Nucleus accumbens (tissue), 56 donors: Measurements from ENCODE around the gene BRCC3.
A peak's percentile ranks its signal among the peaks of the same experiment; 100 is the strongest.
"Not testable (repeated sequence)": the region's sequence is repeated elsewhere in the genome, so short reads cannot be mapped to it uniquely, and the experiment has no call there.

Experiments used
- DNase-seq, 56 donors: peaks; one replicate each; lab custom pipeline; 2025; lab: John Stamatoyannopoulos, UW

BRCC3 gene

DNA sequence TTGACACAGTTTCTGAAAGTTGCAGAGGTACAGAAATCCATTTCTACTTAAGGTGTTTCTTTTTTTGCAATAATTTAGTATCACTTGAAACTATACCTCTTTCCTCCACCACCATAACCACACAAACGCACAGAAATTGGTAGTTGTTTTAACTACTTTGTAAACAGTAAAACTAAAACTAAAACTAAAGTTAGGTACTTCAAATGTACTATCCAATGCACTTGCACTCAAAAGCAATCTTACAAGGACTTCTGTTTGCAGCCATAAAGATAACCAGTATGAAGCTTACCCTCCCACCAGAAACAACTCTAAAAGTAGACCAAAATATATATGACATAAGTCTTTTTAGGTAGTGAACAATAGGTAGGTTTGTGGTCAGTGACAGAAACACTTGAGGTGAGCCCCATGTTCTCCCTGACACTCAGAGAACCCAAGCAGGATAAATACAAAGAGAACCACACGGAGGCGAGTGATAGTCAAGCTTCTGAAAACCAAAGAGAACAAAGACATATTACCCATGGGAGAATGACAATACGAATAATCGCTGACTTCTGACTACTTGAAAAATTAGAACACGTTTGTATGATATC, 72.7 kb downstream of the BRCC3 start:
- no peak for DNase-seq

DNA sequence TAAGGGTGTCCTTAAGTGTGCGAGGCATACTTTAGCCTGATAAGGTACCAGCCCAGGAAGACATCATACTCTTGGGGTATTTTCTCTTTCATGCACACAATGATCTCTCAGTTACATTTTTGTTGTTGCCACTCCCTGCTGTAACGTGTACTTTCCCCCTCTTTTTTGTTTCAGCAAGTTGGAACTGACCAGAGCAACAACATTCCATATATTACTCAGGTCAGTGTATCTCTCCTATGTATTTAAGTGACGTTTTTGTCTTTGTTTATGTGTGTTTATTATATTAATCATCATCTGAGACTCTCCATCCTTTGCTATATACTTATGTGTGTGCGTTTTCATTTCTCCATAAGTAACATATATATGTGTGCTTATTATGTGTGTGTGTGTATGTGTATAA, 73.6 kb downstream of the BRCC3 start:
- no peak for DNase-seq

DNA sequence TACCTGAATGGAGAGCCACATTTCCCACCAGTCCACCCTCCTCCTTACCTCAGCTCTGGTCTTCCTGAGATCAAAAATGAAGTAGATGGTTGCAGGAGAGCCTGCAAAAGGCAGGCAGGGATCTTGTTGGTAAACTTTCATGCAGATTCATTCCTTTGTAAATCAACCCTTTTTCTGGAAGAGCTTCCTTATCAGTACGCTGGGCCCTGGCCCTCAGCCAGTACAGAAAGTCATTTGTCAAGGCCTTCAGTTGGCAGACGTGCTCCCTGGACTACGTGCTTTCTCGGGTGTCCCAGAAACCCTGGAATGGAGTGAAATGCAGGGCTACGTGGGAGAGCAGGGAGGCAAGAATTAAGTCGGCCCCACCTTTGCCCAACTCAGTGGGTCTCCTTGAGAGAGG, 76.3 kb downstream of the BRCC3 start:
- not testable (repeated sequence) for DNase-seq

DNA sequence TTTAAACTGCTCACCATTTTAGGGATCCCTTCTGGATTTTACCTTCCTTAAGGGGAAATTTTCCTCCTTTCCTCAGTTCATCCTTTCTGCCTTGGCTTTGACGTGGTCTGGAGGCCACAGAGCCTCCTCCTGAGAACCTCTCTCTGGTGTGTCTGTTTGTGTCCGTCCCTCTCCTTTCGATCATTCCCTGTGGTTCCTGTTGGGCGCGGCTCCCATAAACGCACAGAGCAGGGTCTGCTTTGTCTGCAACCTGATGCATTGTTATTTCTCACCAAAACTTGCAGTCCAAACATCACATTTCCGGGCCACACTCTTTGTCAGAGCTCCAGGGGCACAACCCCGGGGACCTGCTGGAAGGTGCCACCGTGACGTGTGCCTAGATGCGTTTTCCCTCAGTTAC, 76.9 kb downstream of the BRCC3 start:
- DNase-seq, result not testable (repeated sequence)

DNA sequence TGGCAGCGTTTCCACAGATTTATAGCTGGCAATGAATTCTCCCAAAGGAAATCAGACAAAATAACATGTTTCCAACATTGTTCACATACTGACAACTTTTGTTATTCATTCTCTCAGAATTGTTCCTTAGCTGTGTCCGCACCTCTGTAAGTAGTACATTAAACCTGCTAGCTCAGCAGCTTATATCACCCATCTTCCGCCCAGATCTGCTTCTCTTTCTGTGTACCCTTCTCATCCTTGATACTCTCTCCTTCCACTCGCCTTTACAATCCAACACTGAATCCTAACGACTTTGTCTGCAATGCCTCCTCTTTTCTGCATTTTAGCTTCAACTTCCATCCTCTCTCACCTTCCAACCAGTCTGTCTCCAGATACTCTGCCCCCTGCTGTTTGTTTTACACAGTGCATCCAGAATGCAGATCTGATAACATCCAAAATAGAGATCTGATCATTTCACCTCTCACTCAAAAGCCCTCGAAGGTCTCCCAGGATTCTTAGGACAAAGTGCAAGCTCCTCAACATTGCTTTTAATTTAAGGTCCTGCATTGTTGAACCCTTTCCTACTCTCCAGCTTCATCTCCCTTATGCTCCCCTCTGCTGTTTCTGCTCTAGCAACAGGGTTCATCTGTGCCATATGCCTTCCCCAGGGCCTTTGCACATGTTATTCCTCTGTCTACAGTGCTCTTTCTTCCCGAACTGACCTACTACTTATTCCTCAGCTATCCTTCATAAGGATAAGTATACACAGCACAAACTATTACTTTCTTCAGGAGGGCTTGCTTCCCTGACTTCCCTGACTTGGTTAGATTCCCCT, 77.6 kb downstream of the BRCC3 start:
- DNase-seq, result peak in 1 of 56 donors; percentile 4

DNA sequence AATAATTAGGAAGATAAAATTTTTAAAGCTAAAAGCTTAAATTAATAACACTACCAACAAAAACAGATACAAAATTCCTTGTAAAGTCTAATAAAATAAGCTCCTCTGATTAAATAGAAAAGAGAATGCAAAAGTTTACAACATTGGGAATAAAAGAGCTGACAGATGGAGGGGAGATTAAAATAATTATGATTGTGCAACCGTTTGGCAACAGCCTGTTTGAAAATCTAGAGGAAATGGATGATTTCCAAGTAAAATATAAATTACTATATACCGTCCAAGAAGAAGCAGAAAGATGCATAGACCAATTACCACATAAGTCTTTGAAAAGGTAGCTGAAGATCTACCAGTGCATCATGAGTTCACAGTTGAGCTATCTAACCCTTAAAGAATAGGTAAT, 98.6 kb downstream of the BRCC3 start:
- DNase-seq, result no peak
